Measurements from ENCODE around the gene NEDD4L. TPM values are rescaled to one million over a fixed set of nuclear protein-coding genes. Genes with fewer than 3 reads are reported as not detected.

NEDD4L gene
- total and polyA plus RNA-seq, 12 donors = 17.8 to 110 (median 37.6) TPM

- no peaks in the 10 kb centered on the region for H3K9me3 ChIP-seq (replicated peaks in 1 of 3)
- no peaks in the 10 kb centered on the region for H3K36me3 ChIP-seq (replicated peaks in 1 of 2)
- H3K4me1 ChIP-seq (replicated peaks in 1 of 2) = peaks cover 8 to 31% of the 10 kb centered on the region in 2 donors
- WGBS, 4 donors = 55 to 67% (median 63%) methylated on average over 4 of the region's 4 CpGs
- TF ChIP-seq POLR2A (IDR thresholded peaks at IDR 0.05) (no peak), CTCF (IDR thresholded peaks at IDR 0.05) (peak in 5 of 6 experiments; percentile 24 to 49 (median 41))
- DNase-seq = no peak
- H3K27me3 ChIP-seq = no peaks in the 10 kb centered on the region
- intact Hi-C loops (cut with DNase I) = no loop called here
- no peak overlapping the region for H3K4me3 ChIP-seq
- H3K27ac ChIP-seq = peak overlapping the region in 1 of 5 donors; percentile 46
These were observed 7.9 kb downstream of the NEDD4L start for GRCh38 chr18:58051765-58052460.

GRCh38 chr18:58052960-58053359 is 8.9 kb downstream of the NEDD4L start:
- Histone ChIP-seq H3K36me3 (replicated peaks in 1 of 2) (no peaks in the 10 kb centered on the region), H3K27me3 (no peaks in the 10 kb centered on the region), H3K27ac (no peak overlapping the region), H3K4me3 (no peak overlapping the region), H3K4me1 (replicated peaks in 1 of 2) (peaks cover 0 to 26% of the 10 kb centered on the region in 2 donors), H3K9me3 (replicated peaks in 1 of 3) (no peaks in the 10 kb centered on the region)
- TF ChIP-seq POLR2A (IDR thresholded peaks at IDR 0.05) = no peak
- no peak for TF ChIP-seq CTCF (IDR thresholded peaks at IDR 0.05)
- DNase-seq = no peak
- 71 to 97% (median 89%) methylated on average over 3 of the region's 3 CpGs for WGBS, 4 donors
- intact Hi-C loops (cut with DNase I) = no loop called here

- WGBS, 4 donors = 72 to 80% (median 79%) methylated on average over 8 of the region's 8 CpGs
These were observed 10.2 kb downstream of the NEDD4L start for GRCh38 chr18:58054041-58054781.

More at GRCh38 chr18:58054041-58054781, 10.2 kb downstream of the NEDD4L start:
- DNase-seq = peak in 1 of 7 donors; percentile 33
- H3K27ac ChIP-seq = no peak overlapping the region
- no peaks in the 10 kb centered on the region for H3K27me3 ChIP-seq
- peaks cover 0 to 18% of the 10 kb centered on the region in 2 donors for H3K4me1 ChIP-seq (replicated peaks in 1 of 2)
- intact Hi-C loops (cut with DNase I) = no loop called here
- TF ChIP-seq POLR2A (IDR thresholded peaks at IDR 0.05) (no peak), CTCF (IDR thresholded peaks at IDR 0.05) (no peak)
- no peaks in the 10 kb centered on the region for H3K36me3 ChIP-seq (replicated peaks in 1 of 2)
- no peaks in the 10 kb centered on the region for H3K9me3 ChIP-seq (replicated peaks in 1 of 3)
- no peak overlapping the region for H3K4me3 ChIP-seq

Measured in adrenal gland (tissue), 12 donors.